Panc1 (cell line): Measurements from ENCODE around the gene ABI3BP. TPM values are rescaled to one million over a fixed set of nuclear protein-coding genes. Genes with fewer than 3 reads are reported as not detected.

ENCODE experiments used
- ATAC-seq: fragments of 200-7000 bp; cut with Tn5 transposase; 2 replicates; pipeline ENCODE4 v1.9.1; 2020; ENCODE audit warnings: mild to moderate bottlenecking, moderate library complexity
- BruUV-seq: library from RNA; stranded (reverse); fragments of 400-500 nt; replicated peaks from 2 replicates; lab custom pipeline; 2021; lab: Mats Ljungman, UMichigan
- CTCF ChIA-PET: fragments of 300-600 bp; sonication (Branson Sonifier 250); formaldehyde crosslinking; loops from one replicate; lab custom pipeline; 2022; ENCODE audit warnings: antibody characterized with exemption; lab: Charles Lee
- POLR2A ChIA-PET: fragments of 300-600 bp; sonication (Branson Sonifier 250); formaldehyde crosslinking; loops from one replicate; lab custom pipeline; 2022; ENCODE audit warnings: antibody characterized with exemption; lab: Charles Lee
- DNase-seq: peaks from one replicate; pipeline ENCODE4 v3.0.0-alpha.2; 2010; ENCODE audit warnings: low read depth, low spot score
- H3K27ac ChIP-seq: 2 replicates; pipeline ENCODE4 v1.5.1; 2011; ENCODE audit warnings: mild to moderate bottlenecking, low read length, inconsistent platforms
- H3K27me3 ChIP-seq: fragments of 200-500 bp; sonication (Bioruptor generic); 2 replicates; pipeline ENCODE4 v1.6.0; 2014; ENCODE audit warnings: low read length, inconsistent platforms; ENCODE audit not compliant: control insufficient read depth, insufficient read depth
- H3K36me3 ChIP-seq: fragments of 200-500 bp; sonication (Bioruptor generic); 2 replicates; pipeline ENCODE4 v1.5.1; 2014; ENCODE audit warnings: inconsistent platforms, mild to moderate bottlenecking, low read length, moderate library complexity; ENCODE audit not compliant: control insufficient read depth, insufficient read depth
- H3K4me1 ChIP-seq: 2 replicates; pipeline ENCODE4 v1.5.1; 2011; ENCODE audit warnings: inconsistent platforms, mild to moderate bottlenecking, low read length, moderate library complexity; ENCODE audit not compliant: control insufficient read depth, insufficient read depth
- H3K4me3 ChIP-seq, 2 experiments: 2 replicates each; pipeline ENCODE4 v1.5.1; 2011 to 2012; ENCODE audit warnings: low read depth in 2 of 2, low read length in 2 of 2, mild to moderate bottlenecking in 2 of 2, inconsistent platforms in 1 of 2, moderate library complexity in 1 of 2
- H3K9me3 ChIP-seq: fragments of 200-500 bp; sonication (Bioruptor generic); 2 replicates; pipeline ENCODE4 v1.5.1; 2014; ENCODE audit warnings: low read depth, mild to moderate bottlenecking, inconsistent platforms, low read length, moderate library complexity; ENCODE audit not compliant: control insufficient read depth, insufficient read depth
- CTCF ChIP-seq: fragments of 450-650 bp; IDR thresholded peaks from 2 replicates; pipeline ENCODE4 v1.5.1; 2017; ENCODE audit warnings: mild to moderate bottlenecking
- POLR2AphosphoS5 ChIP-seq: IDR thresholded peaks from 2 replicates; pipeline ENCODE4 v1.6.1; 2012; ENCODE audit warnings: mild to moderate bottlenecking, low read depth, low read length, moderate library complexity
- REST ChIP-seq, 2 experiments: IDR thresholded peaks; 2 replicates each; pipeline ENCODE4 v1.6.1; 2011 to 2012; ENCODE audit warnings: low read depth in 2 of 2, control low read depth in 1 of 2, low read length in 1 of 2, mild to moderate bottlenecking in 1 of 2, moderate library complexity in 1 of 2; ENCODE audit not compliant: insufficient read depth in 1 of 2
- SIN3A ChIP-seq: IDR thresholded peaks from 2 replicates; pipeline ENCODE4 v1.6.1; 2012; ENCODE audit warnings: low read depth, mild to moderate bottlenecking, low read length, moderate library complexity, borderline replicate concordance; ENCODE audit not compliant: insufficient read depth
- TCF7L2 ChIP-seq: IDR thresholded peaks from 2 replicates; pipeline ENCODE4 v1.6.1; 2011; ENCODE audit warnings: mild to moderate bottlenecking, low read depth, low read length, inconsistent platforms
- in situ Hi-C: cut with HindIII; loops from 2 replicates; pipeline ENCODE4 v1.10.0; 2016; ENCODE audit warnings: low sequenced_read_pairs, low pct_unique_long_range_greater_than_20kb
- intact Hi-C: fragments of 100-400 bp; cut with micrococcal nuclease; formaldehyde crosslinking; loops from one replicate; pipeline ENCODE4 v1.10.0; 2022; ENCODE audit not compliant: unreplicated experiment
- total RNA-seq: library from RNA; stranded (reverse); gene quantifications from one replicate; pipeline ENCODE4 v1.2.1, GENCODE V29; 2021; ENCODE audit not compliant: unreplicated experiment

ABI3BP gene
- total RNA-seq, 1 experiment from 2014 or later, result 0.21 TPM

- TF ChIP-seq REST (IDR thresholded peaks at IDR 0.05; ENCODE audit: insufficient read depth in 1 of 2, low read depth in 2 of 2, low read length in 1 of 2) (no peak), SIN3A (no peak), CTCF (no peak), TCF7L2 (no peak), POLR2AphosphoS5 (no peak)
- no peak for ATAC-seq
- no peak overlapping the region for H3K27ac ChIP-seq
- no peak overlapping the region for H3K4me3 ChIP-seq
- no TSS peak for BruUV-seq
- no peaks in the 10 kb centered on the region; the same call in 1 of the 2 replicates for H3K27me3 ChIP-seq
- ChIA-PET CTCF (no interaction called here), POLR2A (interaction anchor here (0.8 kb wide), 1 partner anchor 18 kb away, joined by 3 read pairs; no protein-coding TSS in a partner anchor)
- no peaks in the 10 kb centered on the region for H3K36me3 ChIP-seq
- in situ Hi-C loops (no loop called here), intact Hi-C loops (no loop called here)
- no peaks in the 10 kb centered on the region for H3K4me1 ChIP-seq
- no peaks in the 10 kb centered on the region for H3K9me3 ChIP-seq
- no peak for DNase-seq
Measured at GRCh38 chr3:100994809-100995208, 1.6 kb upstream of the ABI3BP start.

- ATAC-seq (no peak), DNase-seq (no peak)
- Histone ChIP-seq H3K4me3 (no peak overlapping the region), H3K9me3 (no peaks in the 10 kb centered on the region), H3K36me3 (no peaks in the 10 kb centered on the region), H3K27ac (no peak overlapping the region), H3K4me1 (no peaks in the 10 kb centered on the region), H3K27me3 (no peaks in the 10 kb centered on the region; the same call in 1 of the 2 replicates)
- intact Hi-C loops, result no loop called here
- ChIA-PET POLR2A (interaction anchor here (0.8 kb wide), 1 partner anchor 18 kb away, joined by 3 read pairs; no protein-coding TSS in a partner anchor), CTCF (no interaction called here)
- TF ChIP-seq CTCF (no peak), POLR2AphosphoS5 (no peak), TCF7L2 (no peak), REST (IDR thresholded peaks at IDR 0.05; ENCODE audit: insufficient read depth in 1 of 2, low read depth in 2 of 2, low read length in 1 of 2) (no peak), SIN3A (no peak)
- in situ Hi-C loops, result no loop called here
- no TSS peak for BruUV-seq
Measured at GRCh38 chr3:100994187-100994586, 966 bp upstream of the ABI3BP start.
